Tibial nerve (tissue), 3 donors: ENCODE results near the gene LMO7.

Experiments used
- POLR2A ChIP-seq, 2 donors: fragments of 450-650 bp; IDR thresholded peaks; one replicate each; pipeline ENCODE4 v1.6.1; 2017; ENCODE audit warnings: antibody characterized with exemption in 2 of 2, mild to moderate bottlenecking in 2 of 2, moderate library complexity in 2 of 2
- TF ChIP-seq, protein P1 (sequence below), 5 experiments: fragments of 200-600 bp in 3 of 5; fragments of 450-650 bp in 2 of 5; sonication (generic) in 3 of 5; IDR thresholded peaks; one replicate each; pipeline ENCODE4 v1.5.1; 2016 to 2019; ENCODE audit warnings: antibody characterized with exemption in 5 of 5, mild to moderate bottlenecking in 3 of 5, moderate library complexity in 2 of 5

DNA sequence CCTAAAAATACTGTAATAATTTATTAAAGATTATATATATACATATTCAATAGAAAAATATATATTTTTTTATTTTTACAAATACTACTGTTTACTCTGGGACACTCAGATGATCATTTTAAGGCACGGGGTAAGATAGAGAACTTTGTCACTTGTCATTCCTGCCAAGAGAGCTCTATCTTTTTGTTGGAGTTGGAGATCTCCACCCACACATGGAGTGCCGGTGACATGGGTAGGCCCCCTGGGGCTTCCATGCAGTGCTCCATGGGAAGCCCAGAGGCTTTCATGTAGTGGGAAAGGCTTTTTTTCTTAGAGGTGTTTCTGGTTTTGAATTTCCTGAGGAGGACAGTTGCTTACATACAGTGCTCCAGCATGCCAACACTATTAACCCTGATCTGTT lies 81.4 kb downstream of the LMO7 start:
- TF ChIP-seq POLR2A (IDR thresholded peaks at IDR 0.05) = no peak
- TF ChIP-seq, protein P1, sequence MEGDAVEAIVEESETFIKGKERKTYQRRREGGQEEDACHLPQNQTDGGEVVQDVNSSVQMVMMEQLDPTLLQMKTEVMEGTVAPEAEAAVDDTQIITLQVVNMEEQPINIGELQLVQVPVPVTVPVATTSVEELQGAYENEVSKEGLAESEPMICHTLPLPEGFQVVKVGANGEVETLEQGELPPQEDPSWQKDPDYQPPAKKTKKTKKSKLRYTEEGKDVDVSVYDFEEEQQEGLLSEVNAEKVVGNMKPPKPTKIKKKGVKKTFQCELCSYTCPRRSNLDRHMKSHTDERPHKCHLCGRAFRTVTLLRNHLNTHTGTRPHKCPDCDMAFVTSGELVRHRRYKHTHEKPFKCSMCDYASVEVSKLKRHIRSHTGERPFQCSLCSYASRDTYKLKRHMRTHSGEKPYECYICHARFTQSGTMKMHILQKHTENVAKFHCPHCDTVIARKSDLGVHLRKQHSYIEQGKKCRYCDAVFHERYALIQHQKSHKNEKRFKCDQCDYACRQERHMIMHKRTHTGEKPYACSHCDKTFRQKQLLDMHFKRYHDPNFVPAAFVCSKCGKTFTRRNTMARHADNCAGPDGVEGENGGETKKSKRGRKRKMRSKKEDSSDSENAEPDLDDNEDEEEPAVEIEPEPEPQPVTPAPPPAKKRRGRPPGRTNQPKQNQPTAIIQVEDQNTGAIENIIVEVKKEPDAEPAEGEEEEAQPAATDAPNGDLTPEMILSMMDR (IDR thresholded peaks at IDR 0.05) = no peak
